Measurements from ENCODE around the gene TCFL5.
A peak's percentile ranks its signal among the peaks of the same experiment; 100 is the strongest.

- no peak for TF ChIP-seq EP300 (IDR thresholded peaks at IDR 0.05)
- TF ChIP-seq POLR2A (IDR thresholded peaks at IDR 0.05; ENCODE audit: low read depth): no peak
- TF ChIP-seq CTCF (IDR thresholded peaks at IDR 0.05): peak; percentile 92 to 93 (median 93)
Measured at GRCh38 chr20:62808211-62808865, 53.3 kb downstream of the TCFL5 start.
